Activated CD4-positive, alpha-beta T cell treated with anti-CD3 and anti-CD28 coated beads, Interleukin-10, Interleukin-2, amounts not matched to agents 100 ng/mL and 50 ng/mL, durations not matched to agents 16 hours and 8 hours (primary cell): ENCODE data around the gene POLH.
A peak's percentile ranks its signal among the peaks of the same experiment; 100 is the strongest.
"Not testable (repeated sequence)": the region's sequence is repeated elsewhere in the genome, so short reads cannot be mapped to it uniquely, and the experiment has no call there.

Experiments
- DNase-seq: peaks from one replicate; pipeline ENCODE4 v3.0.0-alpha.2; 2020

Gene POLH

GRCh38 chr6:43634702-43635303 lies 58.8 kb downstream of the POLH start:
- no peak for DNase-seq

GRCh38 chr6:43635387-43636307 lies 59.7 kb downstream of the POLH start, which contains the start of gene MAD2L1BP:
Gene MAD2L1BP, plus strand, starts transcription at chr6:43635840. Its CDS starts 36 bp downstream, at chr6:43635876.
- peak; percentile 91 for DNase-seq

- DNase-seq, result peak; percentile 28
These were observed 60.3 kb downstream of the POLH start for GRCh38 chr6:43636308-43636659.

GRCh38 chr6:43639984-43640800 lies 64.2 kb downstream of the POLH start:
- DNase-seq, result no peak

GRCh38 chr6:43644940-43645612 lies 69.1 kb downstream of the POLH start, which contains the start of gene RSPH9:
Gene RSPH9, plus strand, starts transcription at chr6:43645036. Its CDS starts 63 bp downstream, at chr6:43645099.
- peak; percentile 58 for DNase-seq

- no peak for DNase-seq
These were observed 69.6 kb downstream of the POLH start for GRCh38 chr6:43645613-43645964.

GRCh38 chr6:43647613-43648012 lies 71.6 kb downstream of the POLH start:
- no peak for DNase-seq

- no peak for DNase-seq
These were observed 72.3 kb downstream of the POLH start for GRCh38 chr6:43648248-43648647.

- not testable (repeated sequence) for DNase-seq
These were observed 76.8 kb downstream of the POLH start for GRCh38 chr6:43652822-43653221.

- DNase-seq, result no peak
These were observed 81.3 kb downstream of the POLH start for GRCh38 chr6:43657221-43657802.

GRCh38 chr6:43658161-43658560 lies 82.2 kb downstream of the POLH start:
- no peak for DNase-seq

- DNase-seq, result peak; percentile 37
These were observed 87.0 kb downstream of the POLH start for GRCh38 chr6:43662948-43663347.
